GM19023 (cell line): Measurements from ENCODE around the gene SLC29A3.

Source experiments
- ATAC-seq: cut with Tn5 transposase; IDR thresholded peaks from one replicate; pipeline ENCODE4 v1.9.1; 2021; ENCODE audit warnings: mild to moderate bottlenecking, moderate library complexity; ENCODE audit not compliant: unreplicated experiment

Gene SLC29A3

GRCh38 chr10:71317739-71318138 lies 1.3 kb upstream of the SLC29A3 start:
- ATAC-seq: no peak

- ATAC-seq: no peak
Observed at GRCh38 chr10:71319800-71320392, 837 bp downstream of the SLC29A3 start.

GRCh38 chr10:71320592-71320991 lies 1.5 kb downstream of the SLC29A3 start:
- ATAC-seq: no peak

GRCh38 chr10:71321386-71321785 lies 2.3 kb downstream of the SLC29A3 start:
- ATAC-seq: no peak

- no peak for ATAC-seq
Observed at GRCh38 chr10:71323407-71323806, 4.3 kb downstream of the SLC29A3 start.

- no peak for ATAC-seq
Observed at GRCh38 chr10:71324743-71325142, 5.7 kb downstream of the SLC29A3 start.

GRCh38 chr10:71325267-71325666 lies 6.2 kb downstream of the SLC29A3 start:
- ATAC-seq: no peak

- ATAC-seq: no peak
Observed at GRCh38 chr10:71326464-71326881, 7.4 kb downstream of the SLC29A3 start.

GRCh38 chr10:71330789-71331404 lies 11.8 kb downstream of the SLC29A3 start:
- no peak for ATAC-seq

GRCh38 chr10:71331736-71332135 lies 12.7 kb downstream of the SLC29A3 start:
- no peak for ATAC-seq

- no peak for ATAC-seq
Observed at GRCh38 chr10:71332466-71332865, 13.4 kb downstream of the SLC29A3 start.

GRCh38 chr10:71333129-71333887 lies 14.2 kb downstream of the SLC29A3 start:
- ATAC-seq: no peak

- ATAC-seq: no peak
Observed at GRCh38 chr10:71334221-71334791, 15.2 kb downstream of the SLC29A3 start.

- no peak for ATAC-seq
Observed at GRCh38 chr10:71335173-71335708, 16.2 kb downstream of the SLC29A3 start.

GRCh38 chr10:71336632-71337031 lies 17.6 kb downstream of the SLC29A3 start:
- no peak for ATAC-seq

GRCh38 chr10:71337219-71337701 lies 18.2 kb downstream of the SLC29A3 start:
- ATAC-seq: no peak

GRCh38 chr10:71338728-71339495 lies 19.9 kb downstream of the SLC29A3 start:
- no peak for ATAC-seq

GRCh38 chr10:71339796-71340589 lies 20.9 kb downstream of the SLC29A3 start:
- no peak for ATAC-seq

- ATAC-seq: no peak
Observed at GRCh38 chr10:71342573-71343391, 23.7 kb downstream of the SLC29A3 start.
